Frontal cortex (tissue), 4 donors: ENCODE data around the gene ARHGEF26. TPM values are rescaled to one million over a fixed set of nuclear protein-coding genes. Genes with fewer than 3 reads are reported as not detected.

ENCODE experiments used
- DNase-seq, 2 donors: peaks; one replicate each; pipeline ENCODE4 v3.0.0; 2012; ENCODE audit warnings: low spot score in 2 of 2
- FAIRE-seq: peaks from 2 replicates; lab custom pipeline; 2012; peaks lifted over from hg19 to GRCh38; lab: Jason Lieb, UNC
- total RNA-seq: library from RNA; depleted of rRNA; stranded (reverse); fragments of >200 nt; gene quantifications from one replicate; pipeline ENCODE4 v1.2.3, GENCODE V29; 2014
- donor health status: control.
- donor health status: control.
- donor health status: control.

Gene ARHGEF26
- total RNA-seq, 1 donor from 2014 or later: 4.1 TPM

GRCh38 chr3:154236331-154236730 lies 115.1 kb downstream of the ARHGEF26 start:
- no peak for DNase-seq
- no peak for FAIRE-seq

- FAIRE-seq: no peak
- no peak for DNase-seq
Observed at GRCh38 chr3:154240235-154240634, 119.0 kb downstream of the ARHGEF26 start.

- FAIRE-seq: no peak
Observed at GRCh38 chr3:154241496-154241895, 120.3 kb downstream of the ARHGEF26 start.

GRCh38 chr3:154242766-154243165 lies 121.6 kb downstream of the ARHGEF26 start:
- FAIRE-seq (no peak), DNase-seq (no peak)

More at GRCh38 chr3:154241496-154241895, 120.3 kb downstream of the ARHGEF26 start:
- no peak for DNase-seq

GRCh38 chr3:154243353-154243752 lies 122.2 kb downstream of the ARHGEF26 start:
- DNase-seq (no peak), FAIRE-seq (no peak)

GRCh38 chr3:154244644-154245043 lies 123.5 kb downstream of the ARHGEF26 start:
- peak; percentile 10 for FAIRE-seq
- no peak for DNase-seq

GRCh38 chr3:154247806-154248415 lies 126.7 kb downstream of the ARHGEF26 start:
- DNase-seq (no peak), FAIRE-seq (no peak)

- FAIRE-seq: no peak
- no peak for DNase-seq
Observed at GRCh38 chr3:154250291-154250690, 129.1 kb downstream of the ARHGEF26 start.

GRCh38 chr3:154251610-154252009 lies 130.4 kb downstream of the ARHGEF26 start:
- FAIRE-seq (no peak), DNase-seq (no peak)

- DNase-seq (peak; percentile 16 to 59), FAIRE-seq (no peak)
Observed at GRCh38 chr3:154252759-154253638, 131.8 kb downstream of the ARHGEF26 start.

- FAIRE-seq (no peak), DNase-seq (no peak)
Observed at GRCh38 chr3:154254527-154254926, 133.3 kb downstream of the ARHGEF26 start.

- FAIRE-seq: no peak
- no peak for DNase-seq
Observed at GRCh38 chr3:154273381-154273780, 152.2 kb downstream of the ARHGEF26 start.

GRCh38 chr3:154274348-154274747 lies 153.2 kb downstream of the ARHGEF26 start:
- DNase-seq: no peak
- no peak for FAIRE-seq

GRCh38 chr3:154275292-154275691 lies 154.1 kb downstream of the ARHGEF26 start:
- DNase-seq (no peak), FAIRE-seq (no peak)

GRCh38 chr3:154275965-154276364 lies 154.8 kb downstream of the ARHGEF26 start:
- no peak for DNase-seq
- FAIRE-seq: no peak

GRCh38 chr3:154280161-154280560 lies 159.0 kb downstream of the ARHGEF26 start:
- DNase-seq (no peak), FAIRE-seq (no peak)

GRCh38 chr3:154285221-154285620 lies 164.0 kb downstream of the ARHGEF26 start:
- peak; percentile 8 for FAIRE-seq

GRCh38 chr3:154290187-154290586 lies 169.0 kb downstream of the ARHGEF26 start:
- FAIRE-seq: no peak

More at GRCh38 chr3:154285221-154285620, 164.0 kb downstream of the ARHGEF26 start:
- DNase-seq: no peak

GRCh38 chr3:154294016-154294415 lies 172.8 kb downstream of the ARHGEF26 start:
- DNase-seq: no peak
- FAIRE-seq: no peak

More at GRCh38 chr3:154290187-154290586, 169.0 kb downstream of the ARHGEF26 start:
- no peak for DNase-seq

GRCh38 chr3:154301561-154301960 lies 180.4 kb downstream of the ARHGEF26 start:
- FAIRE-seq: no peak
- DNase-seq: no peak
